NCI-H128 (cell line): ENCODE data around the gene C12orf75.

Experiments used
- DNase-seq: peaks from one replicate; lab custom pipeline; 2025; ENCODE audit not compliant: unreplicated experiment; lab: John Stamatoyannopoulos, UW

Gene C12orf75

GRCh38 chr12:105413911-105414487 lies 83.5 kb downstream of the C12orf75 start:
- DNase-seq, result no peak

DNA sequence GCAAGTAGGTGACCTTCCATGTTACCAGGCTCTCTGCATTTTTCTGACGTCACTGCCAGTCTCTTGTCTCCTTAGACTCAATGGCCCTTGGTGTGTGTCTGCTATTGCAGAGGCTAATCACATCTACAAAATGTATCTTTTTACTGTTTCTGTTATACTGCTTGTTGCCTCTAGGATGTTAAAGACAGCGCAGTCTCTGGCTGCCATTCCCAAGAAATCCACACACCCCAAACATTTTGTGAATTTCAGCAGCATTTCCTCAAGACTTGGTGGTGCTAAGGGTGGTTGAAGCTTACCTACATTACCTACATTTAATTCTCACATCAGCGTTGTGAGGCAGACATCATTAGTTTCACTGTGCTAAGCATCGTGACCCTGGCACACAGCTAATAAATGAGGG lies 87.2 kb downstream of the C12orf75 start:
- no peak for DNase-seq

DNA sequence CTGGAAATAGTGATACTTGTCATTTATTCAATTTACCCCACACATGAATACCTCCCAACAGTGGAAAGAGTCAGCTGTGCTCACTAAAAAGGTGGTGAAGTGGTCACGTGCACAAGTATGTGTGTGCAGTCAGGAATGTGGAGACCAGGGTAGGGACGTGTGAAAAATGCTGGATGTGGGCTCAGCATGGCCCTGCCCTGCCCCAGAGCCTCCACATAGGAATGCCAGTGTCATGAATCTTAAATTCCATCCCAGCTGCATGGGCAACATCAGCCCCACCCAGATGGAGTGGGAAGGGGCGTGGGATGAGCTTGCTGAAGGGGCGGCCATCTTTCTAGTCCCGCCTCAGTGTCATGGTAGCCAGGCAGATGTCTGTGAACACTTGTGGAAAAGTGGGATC lies 87.7 kb downstream of the C12orf75 start:
- DNase-seq, result no peak

DNA sequence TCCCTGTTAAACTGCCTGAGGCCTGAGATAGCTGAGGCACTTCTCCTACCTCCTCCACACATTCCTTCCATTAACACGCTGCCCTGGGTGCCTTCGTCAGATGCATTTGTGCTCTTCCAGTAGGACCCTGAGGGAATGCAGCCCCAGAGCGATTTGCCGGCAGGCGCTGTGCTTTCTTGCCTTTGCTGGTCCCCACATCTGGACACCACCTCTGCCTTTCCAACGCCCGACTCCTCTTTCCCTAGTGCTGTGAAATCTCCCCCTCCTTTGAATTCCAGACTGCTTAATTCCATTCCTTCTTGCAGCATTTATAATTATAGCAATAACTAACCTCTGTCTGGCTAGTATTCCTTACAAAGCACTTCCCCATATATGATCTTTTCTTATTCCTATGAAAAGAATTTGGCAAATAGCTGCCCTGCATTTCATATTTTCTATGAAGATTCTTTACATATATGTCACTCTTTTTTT lies 88.4 kb downstream of the C12orf75 start:
- DNase-seq, result no peak

GRCh38 chr12:105419606-105420005 lies 89.1 kb downstream of the C12orf75 start:
- DNase-seq, result no peak

DNA sequence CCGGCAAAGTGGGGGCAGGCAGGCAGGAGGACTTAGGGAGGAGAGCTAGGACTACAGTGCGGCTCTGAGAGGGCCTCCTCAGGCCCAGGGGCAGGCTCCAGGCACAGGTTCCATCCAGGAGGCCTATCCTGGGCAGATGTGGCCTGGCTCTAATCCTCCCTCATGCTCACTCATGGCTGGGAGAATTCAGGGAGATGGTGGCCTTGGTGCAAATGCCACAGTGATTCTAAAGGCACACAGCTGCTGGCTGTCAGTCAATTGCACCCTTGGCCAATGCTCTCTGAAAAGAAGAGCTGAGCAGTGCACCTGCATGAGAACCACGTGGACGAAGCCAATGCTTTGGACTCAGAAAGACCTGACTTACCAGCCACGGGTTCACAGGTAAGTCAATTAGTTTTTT lies 89.6 kb downstream of the C12orf75 start:
- no peak for DNase-seq

DNA sequence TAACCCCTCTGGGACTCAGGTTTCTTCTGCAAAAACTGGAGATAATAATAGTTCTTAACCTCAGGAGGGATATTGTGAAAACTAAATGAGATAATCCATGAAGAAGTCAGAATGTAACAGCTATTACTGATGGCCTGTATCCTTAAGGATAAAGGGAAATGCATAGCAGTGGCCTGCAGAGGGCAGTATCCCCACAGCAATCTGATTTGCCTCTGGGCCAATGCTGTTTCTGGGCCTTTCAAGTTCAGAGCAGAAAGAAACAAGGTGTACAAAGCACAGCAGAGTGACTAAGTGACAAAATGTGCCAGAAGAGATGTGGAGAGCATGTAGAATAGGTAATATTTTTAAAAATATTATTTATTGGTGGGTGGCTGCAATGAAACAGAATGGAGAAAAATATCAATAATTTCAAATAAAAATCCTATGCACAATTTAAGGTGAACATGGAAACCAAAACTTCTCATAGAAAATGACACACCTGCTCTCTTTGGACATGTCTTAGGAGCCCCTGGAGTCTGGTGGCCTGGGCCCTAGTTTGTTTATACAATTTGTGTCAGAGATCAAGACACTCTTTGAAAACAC lies 90.3 kb downstream of the C12orf75 start:
- DNase-seq, result peak; percentile 70
